A549 (cell line): ENCODE measurements around the gene RGS4. TPM values are rescaled to one million over a fixed set of nuclear protein-coding genes. Genes with fewer than 3 reads are reported as not detected.

Source experiments
- ATAC-seq, 2 experiments: fragments of 200-7000 bp in 1 of 2; fragments of >200 bp in 1 of 2; cut with Nextera tagmentation in 1 of 2; cut with Tn5 transposase in 1 of 2; 3 replicates each; pipeline versions ENCODE4 v1.8.0 to v1.9.1; 2018 to 2020; ENCODE audit warnings: mild to moderate bottlenecking in 1 of 2, moderate library complexity in 1 of 2
- CTCF ChIA-PET: fragments of 300-600 bp; sonication (Branson Sonifier 250); formaldehyde crosslinking; extraction: SDS; loops from one replicate; lab custom pipeline; 2021; ENCODE audit warnings: antibody characterized with exemption, inconsistent platforms; lab: Yijun Ruan, JAX
- POLR2A ChIA-PET: fragments of 350-600 bp; formaldehyde crosslinking; extraction: SDS; loops from one replicate; lab custom pipeline; 2021; ENCODE audit warnings: antibody characterized with exemption, inconsistent platforms; lab: Yijun Ruan, JAX
- DNase-seq, 2 experiments: peaks; one replicate each; pipeline versions ENCODE4 v3.0.0 to v3.0.0-alpha.2; 2011 to 2016; ENCODE audit warnings: low read depth in 1 of 2, low spot score in 1 of 2
- FAIRE-seq: peaks from 2 replicates; lab custom pipeline; 2011; peaks lifted over from hg19 to GRCh38; lab: Jason Lieb, UNC
- H3K27ac ChIP-seq, 2 experiments: fragments of >200 bp; sonication (Bioruptor Twin); formaldehyde crosslinking; 3 replicates each; pipeline ENCODE4 v1.5.1; 2016 to 2017
- H3K4me1 ChIP-seq: fragments of >200 bp; sonication (Bioruptor Twin); formaldehyde crosslinking; 3 replicates; pipeline ENCODE4 v1.6.1; 2016
- H3K4me2 ChIP-seq: fragments of >200 bp; sonication (Bioruptor Twin); formaldehyde crosslinking; 3 replicates; pipeline ENCODE4 v1.6.1; 2016
- H3K4me3 ChIP-seq: fragments of >200 bp; sonication (Bioruptor Twin); formaldehyde crosslinking; 3 replicates; pipeline ENCODE4 v1.5.1; 2016
- H3K9me3 ChIP-seq: fragments of >200 bp; sonication (Bioruptor Twin); formaldehyde crosslinking; 3 replicates; pipeline ENCODE4 v1.6.1; 2016
- ATOH8 ChIP-seq: fragments of 250-450 bp; sonication (Bioruptor Pico); IDR thresholded peaks from 2 replicates; pipeline ENCODE4 v1.5.0; 2020; ENCODE audit warnings: low read depth, mild to moderate bottlenecking, moderate library complexity
- BCL3 ChIP-seq: fragments of >200 bp; sonication (Bioruptor Twin); formaldehyde crosslinking; IDR thresholded peaks from 3 replicates; pipeline ENCODE4 v1.6.1; 2016
- CEBPB ChIP-seq, 2 experiments: fragments of >200 bp in 1 of 2; sonication (Bioruptor Twin) in 1 of 2; formaldehyde crosslinking in 1 of 2; IDR thresholded peaks; 2 replicates each; pipeline ENCODE4 v1.6.1; 2012 to 2016
- E2F6 ChIP-seq: IDR thresholded peaks from 2 replicates; pipeline ENCODE4 v1.6.1; 2012; ENCODE audit warnings: low read depth, borderline replicate concordance
- EHMT2 ChIP-seq: fragments of 200-600 bp; sonication (generic); IDR thresholded peaks from 2 replicates; pipeline ENCODE4 v1.6.1; 2016; ENCODE audit warnings: antibody characterized with exemption, low read depth, mild to moderate bottlenecking, moderate library complexity
- FOSL2 ChIP-seq, 2 experiments: fragments of 450-650 bp in 1 of 2; fragments of >200 bp in 1 of 2; sonication (Bioruptor Twin) in 1 of 2; formaldehyde crosslinking; IDR thresholded peaks; 2 replicates each; pipeline versions ENCODE4 v1.5.0 to v1.6.1; 2016 to 2020; ENCODE audit warnings: mild to moderate bottlenecking in 1 of 2, moderate library complexity in 1 of 2
- FOXS1 ChIP-seq: fragments of 250-450 bp; sonication (Bioruptor Pico); IDR thresholded peaks from 2 replicates; pipeline ENCODE4 v1.5.0; 2020; ENCODE audit warnings: mild to moderate bottlenecking, moderate library complexity
- HES2 ChIP-seq: fragments of >200 bp; sonication (Bioruptor Twin); formaldehyde crosslinking; IDR thresholded peaks from 2 replicates; pipeline ENCODE4 v1.6.1; 2016
- JUNB ChIP-seq: fragments of >200 bp; sonication (Bioruptor Twin); formaldehyde crosslinking; IDR thresholded peaks from 2 replicates; pipeline ENCODE4 v1.6.1; 2016
- MAX ChIP-seq: IDR thresholded peaks from 2 replicates; pipeline ENCODE4 v1.6.1; 2012
- PHF8 ChIP-seq: fragments of 200-600 bp; sonication (generic); IDR thresholded peaks from 2 replicates; pipeline ENCODE4 v1.6.1; 2016; ENCODE audit warnings: low read depth, mild to moderate bottlenecking, antibody characterized with exemption, moderate library complexity, borderline replicate concordance
- RAD21 ChIP-seq, 2 experiments: fragments of >200 bp in 1 of 2; sonication (Bioruptor Twin) in 1 of 2; formaldehyde crosslinking in 1 of 2; IDR thresholded peaks in 1 of 2; conservative IDR thresholded peaks in 1 of 2; 2 replicates in 1 of 2; 3 replicates in 1 of 2; pipeline ENCODE4 v1.6.1; 2012 to 2018; ENCODE audit warnings: inconsistent platforms in 1 of 2
- RARB ChIP-seq: fragments of 250-450 bp; sonication (Bioruptor Pico); IDR thresholded peaks from 2 replicates; pipeline ENCODE4 v1.8.0; 2021; ENCODE audit warnings: mild to moderate bottlenecking, moderate library complexity
- RCOR1 ChIP-seq: fragments of 150-350 bp; IDR thresholded peaks from 2 replicates; pipeline ENCODE4 v1.6.1; 2014; ENCODE audit warnings: antibody characterized with exemption, low read length, low read depth
- SMC3 ChIP-seq: fragments of >200 bp; sonication (Bioruptor Twin); formaldehyde crosslinking; IDR thresholded peaks from 3 replicates; pipeline ENCODE4 v1.6.1; 2018; ENCODE audit warnings: inconsistent platforms
- TP53 ChIP-seq: fragments of 250-450 bp; sonication (Bioruptor Pico); IDR thresholded peaks from 2 replicates; pipeline ENCODE4 v1.5.0; 2021; ENCODE audit warnings: mild to moderate bottlenecking, moderate library complexity
- ZFP36 ChIP-seq: fragments of 450-650 bp; IDR thresholded peaks from 2 replicates; pipeline ENCODE4 v1.6.1; 2014; ENCODE audit warnings: borderline replicate concordance; ENCODE audit not compliant: partially characterized antibody
- WGBS: methylation state at CpG from one replicate; pipeline ENCODE4 v1.1.6; 2017; ENCODE audit errors: missing lambda C conversion rate; 5-methylcytosine and 5-hydroxymethylcytosine counted together
- polyA plus RNA-seq, 4 experiments: library from polyadenylated mRNA; depleted of rRNA in 3 of 4; stranded (reverse); fragments of >200 nt; fragmentation: RNase III in 1 of 4; extraction: RNeasy Plus Mini Kit Qiagen cat#74134 plus additional on column Dnase treatment in 1 of 4; gene quantifications; 2 replicates in 3 of 4; 3 replicates in 1 of 4; pipeline ENCODE4 v1.2.3, GENCODE V29; 2011 to 2017

RGS4 gene
- polyA plus RNA-seq, 2 of the 4 experiments (the other 2 are of a cell fraction), result 0.05 TPM; not detected in 1

- CTCF ChIA-PET, result no interaction called here
- FAIRE-seq, result no peak
- ATAC-seq, result no peak
Measured at GRCh38 chr1:163120372-163120771, 51.2 kb downstream of the RGS4 start.

GRCh38 chr1:163124812-163125211, 55.7 kb downstream of the RGS4 start:
- H3K27ac ChIP-seq, result no peak overlapping the region
- no peak overlapping the region for H3K4me2 ChIP-seq
- FAIRE-seq (no peak), DNase-seq (no peak), ATAC-seq (no peak)
- H3K9me3 ChIP-seq, result no peaks in the 10 kb centered on the region
- H3K4me3 ChIP-seq, result no peak overlapping the region
- CTCF ChIA-PET, result interaction anchor here (1.1 kb wide), 1 partner anchor 9 kb away, joined by 3 read pairs; no protein-coding TSS in a partner anchor
- POLR2A ChIA-PET, result no interaction called here
- no peak for TF ChIP-seq RCOR1
- TF ChIP-seq TP53 (CRISPR knock-in tag), result no peak
- no peak for TF ChIP-seq SMC3
- TF ChIP-seq CEBPB (IDR thresholded peaks at IDR 0.05), result no peak
- no peak for TF ChIP-seq JUNB
- WGBS, result 12% methylated on average over 4 of the region's 4 CpGs
- H3K4me1 ChIP-seq, result no peaks in the 10 kb centered on the region

More at GRCh38 chr1:163120372-163120771, 51.2 kb downstream of the RGS4 start:
- Histone ChIP-seq H3K9me3 (no peaks in the 10 kb centered on the region), H3K27ac (no peak overlapping the region), H3K4me2 (no peak overlapping the region), H3K4me1 (no peaks in the 10 kb centered on the region), H3K4me3 (no peak overlapping the region)
- WGBS, result 0% methylated on average over 1 of the region's 1 CpG
- DNase-seq, result no peak
- no peak for TF ChIP-seq ATOH8
- TF ChIP-seq RARB (CRISPR knock-in tag), result no peak
- no peak for TF ChIP-seq E2F6
- TF ChIP-seq HES2, result no peak
- TF ChIP-seq FOXS1 (CRISPR knock-in tag), result no peak
- TF ChIP-seq PHF8, result no peak
- TF ChIP-seq BCL3, result no peak
- no peak for TF ChIP-seq MAX
- TF ChIP-seq RAD21 (conservative IDR thresholded peaks at IDR 0.05 in 1 of 2, IDR thresholded peaks at IDR 0.05 in 1 of 2), result no peak
- TF ChIP-seq TP53 (CRISPR knock-in tag), result no peak
- no peak for TF ChIP-seq EHMT2
- no peak for TF ChIP-seq ZFP36
- TF ChIP-seq FOSL2 (IDR thresholded peaks at IDR 0.05), result no peak
- TF ChIP-seq FOSL2 (CRISPR knock-in tag; IDR thresholded peaks at IDR 0.05), result no peak
- POLR2A ChIA-PET, result no interaction called here

Other genes with a start within 250 kb of the RGS4 start
- gene CCDC190, start 208.2 kb upstream of the RGS4 start, polyA plus RNA-seq (2011; rRNA removed), result not detected in 2 replicates
- not detected in 3 replicates for gene CCDC190, start 208.2 kb upstream of the RGS4 start, polyA plus RNA-seq (2017; fragmentation: RNase III; extraction: RNeasy Plus Mini Kit Qiagen cat#74134 plus additional on column Dnase treatment)
- 6.5 TPM in 2 replicates for gene RGS5, start 133.6 kb downstream of the RGS4 start, polyA plus RNA-seq (2011; rRNA removed)
- 2.1 to 2.6 TPM (median 2.2 TPM) in 3 replicates for gene RGS5, start 133.6 kb downstream of the RGS4 start, polyA plus RNA-seq (2017; fragmentation: RNase III; extraction: RNeasy Plus Mini Kit Qiagen cat#74134 plus additional on column Dnase treatment)